Testis (tissue), 3 donors: ENCODE data around the gene CCNL2. TPM values are rescaled to one million over a fixed set of nuclear protein-coding genes. Genes with fewer than 3 reads are reported as not detected.

Experiments used
- DNase-seq: peaks from one replicate; pipeline ENCODE4 v3.0.0-alpha.2; 2019
- H3K27ac ChIP-seq, 2 donors: fragments of 200-600 bp; sonication (generic); one replicate each; pipeline ENCODE4 v1.5.1; 2019
- H3K27me3 ChIP-seq: fragments of 200-600 bp; sonication (generic); one replicate; pipeline ENCODE4 v1.5.1; 2019
- H3K36me3 ChIP-seq: fragments of 200-600 bp; sonication (generic); one replicate; pipeline ENCODE4 v1.5.1; 2017; ENCODE audit warnings: low read depth; ENCODE audit errors: missing control alignments
- H3K4me1 ChIP-seq: fragments of 200-600 bp; sonication (generic); one replicate; pipeline ENCODE4 v1.5.1; 2019
- H3K4me3 ChIP-seq, 2 donors: fragments of 200-600 bp; sonication (generic); one replicate each; pipeline ENCODE4 v1.5.1; 2017 to 2019
- H3K9me3 ChIP-seq: fragments of 200-600 bp; sonication (generic); one replicate; pipeline ENCODE4 v1.5.1; 2017
- POLR2A ChIP-seq: fragments of 450-650 bp; IDR thresholded peaks from one replicate; pipeline ENCODE4 v1.6.1; 2017; ENCODE audit warnings: antibody characterized with exemption, mild to moderate bottlenecking, moderate library complexity
- WGBS, 2 donors: methylation state at CpG; one replicate each; pipeline ENCODE4 v1.1.5; 2018; 5-methylcytosine and 5-hydroxymethylcytosine counted together
- intact Hi-C: fragments of 100-400 bp; cut with DNase I; formaldehyde crosslinking; loops from one replicate; pipeline ENCODE4 v1.15.1; 2023; ENCODE audit warnings: low total_unique reads
- microRNA-seq, 2 donors: library from miRNA; unstranded; fragments of <30 nt; microRNA quantifications; one replicate each; pipeline ENCODE4, GENCODE V29; 2016; ENCODE audit warnings: borderline number of aligned reads in 2 of 2, borderline replicate concordance in 1 of 2
- polyA plus RNA-seq: library from polyadenylated mRNA; stranded (reverse); fragments of 350-450 nt; fragmentation: Illumina TruSeq; extraction: RNeasy Lipid Tissue Mini Kit (QIAGEN cat#74804); gene quantifications from one replicate; pipeline ENCODE4 v1.2.3, GENCODE V29; 2014; ENCODE audit warnings: low read depth, low replicate concordance; ENCODE audit not compliant: insufficient read depth
- total RNA-seq, 2 donors: library from RNA; depleted of rRNA; stranded (reverse); fragments of >200 nt; gene quantifications; one replicate each; pipeline ENCODE4 v1.2.3, GENCODE V29; 2016
- TF ChIP-seq, protein P1 (sequence below), 3 experiments: fragments of 450-650 bp in 2 of 3; fragments of 200-600 bp in 1 of 3; sonication (generic) in 1 of 3; IDR thresholded peaks; one replicate each; pipeline ENCODE4 v1.5.1; 2016 to 2019; ENCODE audit warnings: antibody characterized with exemption in 3 of 3, mild to moderate bottlenecking in 2 of 3, moderate library complexity in 1 of 3

The CCNL2 gene
- total and polyA plus RNA-seq, 3 donors from 2014 or later, result 90.9 to 209 (median 204) TPM

DNA sequence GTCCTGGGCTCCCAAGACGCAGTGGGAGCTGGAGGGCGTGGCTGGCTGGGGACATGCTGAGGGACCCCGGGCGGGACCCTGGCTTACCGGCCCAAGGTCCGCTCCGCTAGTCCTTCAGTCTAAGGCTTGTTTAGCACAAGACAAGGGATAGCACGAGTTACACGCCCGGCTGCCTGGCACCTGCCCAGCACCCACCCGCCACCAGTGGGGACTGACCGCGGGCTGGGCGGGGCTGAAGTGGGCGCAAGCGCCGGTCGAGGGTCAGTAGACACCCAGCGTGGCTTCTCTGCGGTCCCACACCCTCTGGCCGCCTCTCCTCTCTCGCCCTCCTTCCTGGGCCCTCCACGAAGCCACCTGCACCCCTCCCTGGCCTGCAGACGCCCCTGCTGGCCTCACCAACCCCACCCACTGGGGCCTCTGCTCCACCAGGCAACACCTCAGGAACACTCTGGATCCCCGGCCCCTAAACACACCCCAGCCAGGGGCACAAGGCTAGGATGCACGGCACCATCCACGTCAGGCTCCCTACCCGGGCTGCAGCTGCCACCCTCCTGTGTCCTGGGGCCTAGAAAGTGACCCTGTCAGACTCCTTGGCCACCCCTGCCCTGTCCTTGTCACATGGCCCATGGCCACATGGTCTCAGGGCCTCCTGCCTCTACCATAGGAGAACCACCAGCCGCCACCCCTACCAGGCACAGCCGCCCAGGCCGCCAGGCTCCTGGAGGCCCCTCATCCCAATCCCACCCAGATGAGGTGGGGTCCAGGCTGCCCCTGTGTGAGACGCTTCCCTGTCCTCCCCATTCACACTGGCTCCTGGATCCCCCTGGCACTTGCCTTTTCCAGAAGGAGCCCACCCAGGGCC lies 62.0 kb downstream of the CCNL2 start:
- no peaks in the 10 kb centered on the region for H3K9me3 ChIP-seq
- H3K4me3 ChIP-seq, result no peak overlapping the region
- intact Hi-C loops, result no loop called here
- 96% methylated on average over 22 to 32 of the region's 32 CpGs for WGBS, 2 donors
- peaks cover 8% of the 10 kb centered on the region for H3K4me1 ChIP-seq
- H3K36me3 ChIP-seq, result no peaks in the 10 kb centered on the region
- H3K27me3 ChIP-seq, result no peaks in the 10 kb centered on the region
- no peak for DNase-seq
- TF ChIP-seq, protein P1, sequence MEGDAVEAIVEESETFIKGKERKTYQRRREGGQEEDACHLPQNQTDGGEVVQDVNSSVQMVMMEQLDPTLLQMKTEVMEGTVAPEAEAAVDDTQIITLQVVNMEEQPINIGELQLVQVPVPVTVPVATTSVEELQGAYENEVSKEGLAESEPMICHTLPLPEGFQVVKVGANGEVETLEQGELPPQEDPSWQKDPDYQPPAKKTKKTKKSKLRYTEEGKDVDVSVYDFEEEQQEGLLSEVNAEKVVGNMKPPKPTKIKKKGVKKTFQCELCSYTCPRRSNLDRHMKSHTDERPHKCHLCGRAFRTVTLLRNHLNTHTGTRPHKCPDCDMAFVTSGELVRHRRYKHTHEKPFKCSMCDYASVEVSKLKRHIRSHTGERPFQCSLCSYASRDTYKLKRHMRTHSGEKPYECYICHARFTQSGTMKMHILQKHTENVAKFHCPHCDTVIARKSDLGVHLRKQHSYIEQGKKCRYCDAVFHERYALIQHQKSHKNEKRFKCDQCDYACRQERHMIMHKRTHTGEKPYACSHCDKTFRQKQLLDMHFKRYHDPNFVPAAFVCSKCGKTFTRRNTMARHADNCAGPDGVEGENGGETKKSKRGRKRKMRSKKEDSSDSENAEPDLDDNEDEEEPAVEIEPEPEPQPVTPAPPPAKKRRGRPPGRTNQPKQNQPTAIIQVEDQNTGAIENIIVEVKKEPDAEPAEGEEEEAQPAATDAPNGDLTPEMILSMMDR (IDR thresholded peaks at IDR 0.05), result no peak
- TF ChIP-seq POLR2A, result no peak
- no peak overlapping the region for H3K27ac ChIP-seq

DNA sequence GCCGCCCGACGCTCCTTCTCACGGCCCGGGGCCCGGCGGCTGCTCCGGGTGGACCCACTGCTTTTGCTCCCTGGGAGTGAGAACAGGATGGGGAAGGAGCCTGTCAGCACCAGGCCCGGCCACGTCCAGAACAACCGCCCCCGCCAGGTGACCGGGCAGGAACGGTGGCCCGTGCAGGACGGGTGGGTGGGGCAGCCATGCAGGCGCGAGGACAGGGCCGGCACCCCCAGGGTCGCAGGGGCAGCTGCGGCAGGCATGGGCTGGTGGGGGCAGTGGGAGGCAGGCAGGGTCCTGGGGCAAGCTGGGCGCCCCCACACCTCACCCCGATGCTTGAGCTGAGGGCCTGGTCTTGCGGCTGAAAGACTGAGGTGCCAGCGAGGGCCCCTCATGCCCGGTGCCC lies 62.7 kb downstream of the CCNL2 start:
- no peaks in the 10 kb centered on the region for H3K27me3 ChIP-seq
- no peak overlapping the region for H3K4me3 ChIP-seq
- no peak for DNase-seq
- no peaks in the 10 kb centered on the region for H3K36me3 ChIP-seq
- 91 to 94% methylated on average over 12 to 20 of the region's 26 CpGs for WGBS, 2 donors
- intact Hi-C loops, result no loop called here
- no peak overlapping the region for H3K27ac ChIP-seq
- no peak for TF ChIP-seq POLR2A
- H3K9me3 ChIP-seq, result no peaks in the 10 kb centered on the region
- peaks cover 8% of the 10 kb centered on the region for H3K4me1 ChIP-seq

DNA sequence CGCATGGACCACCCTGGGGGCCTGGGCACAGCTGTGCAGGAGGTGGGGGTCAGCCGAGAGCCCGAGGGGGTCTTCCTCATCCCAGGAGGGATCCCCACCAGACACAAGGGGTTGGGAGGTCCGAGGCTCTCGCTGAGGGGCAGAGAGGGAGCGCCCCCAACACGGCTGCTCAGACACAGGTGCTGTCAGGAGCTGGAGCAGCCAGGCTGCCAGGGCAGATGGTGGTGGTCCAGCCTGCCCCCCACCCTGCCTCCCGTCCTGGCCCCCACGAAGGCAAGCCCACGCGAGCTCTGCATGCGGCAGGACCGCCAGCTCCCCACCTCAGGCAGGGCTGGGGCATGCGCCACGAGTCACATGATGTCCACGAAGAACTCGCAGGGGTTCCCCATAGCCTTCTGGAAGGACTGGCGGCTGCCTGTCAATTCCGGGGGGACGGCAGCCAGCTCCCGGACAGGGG lies 63.3 kb downstream of the CCNL2 start:
- no peak for DNase-seq
- peaks cover 8% of the 10 kb centered on the region for H3K4me1 ChIP-seq
- no peaks in the 10 kb centered on the region for H3K27me3 ChIP-seq
- no peak overlapping the region for H3K4me3 ChIP-seq
- no peaks in the 10 kb centered on the region for H3K9me3 ChIP-seq
- intact Hi-C loops, result no loop called here
- WGBS, 2 donors, result 91 to 100% methylated on average over 1 to 21 of the region's 21 CpGs
- H3K36me3 ChIP-seq, result no peaks in the 10 kb centered on the region
- no peak overlapping the region for H3K27ac ChIP-seq
- TF ChIP-seq POLR2A, result no peak
- TF ChIP-seq, protein P1 (IDR thresholded peaks at IDR 0.05), result no peak

Small RNAs within 50 kb of the gene (microRNA-seq; reads per million reads assigned to microRNA genes)
- gene MIR6808, result 0 reads per million in 2 donors

Other genes with a start within 250 kb of the CCNL2 start
- 10 to 100 TPM; 20.4 to 58.0 TPM for gene TTLL10, start 225.5 kb downstream of the CCNL2 start, total RNA-seq
- gene TTLL10, start 225.5 kb downstream of the CCNL2 start, polyA plus RNA-seq, result 44.9 TPM
- not detected for gene TNFRSF18, start 192.7 kb downstream of the CCNL2 start, total RNA-seq
- gene TNFRSF18, start 192.7 kb downstream of the CCNL2 start, polyA plus RNA-seq, result 0.67 TPM
- gene TNFRSF4, start 185.2 kb downstream of the CCNL2 start, total RNA-seq, result 1 to 10 TPM in 1 of 2 donors, under 1 TPM in 1; 0.87 to 1.4 TPM
- 0.80 TPM for gene TNFRSF4, start 185.2 kb downstream of the CCNL2 start, polyA plus RNA-seq
- gene SDF4, start 167.3 kb downstream of the CCNL2 start, total RNA-seq, result 100 to 1,000 TPM; 146 to 158 TPM
- gene SDF4, start 167.3 kb downstream of the CCNL2 start, polyA plus RNA-seq, result 167 TPM
- gene B3GALT6, start 167.1 kb downstream of the CCNL2 start, total RNA-seq, result 10 to 100 TPM; 26.1 to 37.3 TPM
- gene B3GALT6, start 167.1 kb downstream of the CCNL2 start, polyA plus RNA-seq, result 8.5 TPM
- 1 to 10 TPM; 4.7 to 7.7 TPM for gene C1QTNF12, start 152.6 kb downstream of the CCNL2 start, total RNA-seq
- 2.7 TPM for gene C1QTNF12, start 152.6 kb downstream of the CCNL2 start, polyA plus RNA-seq
- 100 to 1,000 TPM; 133 to 139 TPM for gene UBE2J2, start 125.5 kb downstream of the CCNL2 start, total RNA-seq
- gene UBE2J2, start 125.5 kb downstream of the CCNL2 start, polyA plus RNA-seq, result 203 TPM
- gene SCNN1D, start 118.9 kb downstream of the CCNL2 start, total RNA-seq, result 10 to 100 TPM; 49.9 to 58.7 TPM
- gene SCNN1D, start 118.9 kb downstream of the CCNL2 start, polyA plus RNA-seq, result 21.0 TPM
- gene ACAP3, start 91.4 kb downstream of the CCNL2 start, total RNA-seq, result 10 to 100 TPM; 53.0 to 62.7 TPM
- 16.8 TPM for gene ACAP3, start 91.4 kb downstream of the CCNL2 start, polyA plus RNA-seq
- 10 to 100 TPM; 35.4 to 39.0 TPM for gene PUSL1, start 90.7 kb downstream of the CCNL2 start, total RNA-seq
- gene PUSL1, start 90.7 kb downstream of the CCNL2 start, polyA plus RNA-seq, result 12.4 TPM
- gene INTS11, start 74.7 kb downstream of the CCNL2 start, total RNA-seq, result 100 to 1,000 TPM; 220 to 232 TPM
- 213 TPM for gene INTS11, start 74.7 kb downstream of the CCNL2 start, polyA plus RNA-seq
- 10 to 100 TPM; 64.4 to 82.3 TPM for gene CPTP, start 74.5 kb downstream of the CCNL2 start, total RNA-seq
- gene CPTP, start 74.5 kb downstream of the CCNL2 start, polyA plus RNA-seq, result 129 TPM
- 1 to 10 TPM; 1.5 TPM for gene TAS1R3, start 68.1 kb downstream of the CCNL2 start, total RNA-seq
- 0.66 TPM for gene TAS1R3, start 68.1 kb downstream of the CCNL2 start, polyA plus RNA-seq
- 100 to 1,000 TPM; 169 to 183 TPM for gene DVL1, start 49.9 kb downstream of the CCNL2 start, total RNA-seq
- 65.8 TPM for gene DVL1, start 49.9 kb downstream of the CCNL2 start, polyA plus RNA-seq
- gene MXRA8, start 40.8 kb downstream of the CCNL2 start, total RNA-seq, result 100 to 1,000 TPM in 1 of 2 donors, 10 to 100 TPM in 1; 60.2 to 102 TPM
- gene MXRA8, start 40.8 kb downstream of the CCNL2 start, polyA plus RNA-seq, result 63.3 TPM
- 100 to 1,000 TPM; 224 to 328 TPM for gene AURKAIP1, start 24.1 kb downstream of the CCNL2 start, total RNA-seq
- gene AURKAIP1, start 24.1 kb downstream of the CCNL2 start, polyA plus RNA-seq, result 313 TPM
- gene MRPL20, start 8.0 kb upstream of the CCNL2 start, total RNA-seq, result 100 to 1,000 TPM; 104 to 123 TPM
- 110 TPM for gene MRPL20, start 8.0 kb upstream of the CCNL2 start, polyA plus RNA-seq
- 10 to 100 TPM; 10.4 to 14.7 TPM for gene ANKRD65, start 21.9 kb upstream of the CCNL2 start, total RNA-seq
- 10.0 TPM for gene ANKRD65, start 21.9 kb upstream of the CCNL2 start, polyA plus RNA-seq
- gene VWA1, start 36.4 kb upstream of the CCNL2 start, total RNA-seq, result 10 to 100 TPM; 64.0 to 90.6 TPM
- gene VWA1, start 36.4 kb upstream of the CCNL2 start, polyA plus RNA-seq, result 46.6 TPM
- gene ATAD3C, start 50.4 kb upstream of the CCNL2 start, total RNA-seq, result 1 to 10 TPM; 1.3 to 3.0 TPM
- gene ATAD3C, start 50.4 kb upstream of the CCNL2 start, polyA plus RNA-seq, result 1.5 TPM
- gene ATAD3B, start 72.4 kb upstream of the CCNL2 start, total RNA-seq, result 10 to 100 TPM; 46.3 to 55.6 TPM
- gene ATAD3B, start 72.4 kb upstream of the CCNL2 start, polyA plus RNA-seq, result 19.1 TPM
- gene ATAD3A, start 112.8 kb upstream of the CCNL2 start, total RNA-seq, result 10 to 100 TPM; 35.7 to 37.4 TPM
- gene ATAD3A, start 112.8 kb upstream of the CCNL2 start, polyA plus RNA-seq, result 22.0 TPM
- gene TMEM240, start 141.3 kb upstream of the CCNL2 start, total RNA-seq, result 1 to 10 TPM; 3.6 to 6.3 TPM
- 4.3 TPM for gene TMEM240, start 141.3 kb upstream of the CCNL2 start, polyA plus RNA-seq
- 100 to 1,000 TPM; 146 to 158 TPM for gene SSU72, start 175.5 kb upstream of the CCNL2 start, total RNA-seq
- gene SSU72, start 175.5 kb upstream of the CCNL2 start, polyA plus RNA-seq, result 67.0 TPM
- gene FNDC10, start 200.8 kb upstream of the CCNL2 start, total RNA-seq, result 10 to 100 TPM; 36.8 to 54.0 TPM
- 15.5 TPM for gene FNDC10, start 200.8 kb upstream of the CCNL2 start, polyA plus RNA-seq
- gene MIB2, start 216.2 kb upstream of the CCNL2 start, total RNA-seq, result 100 to 1,000 TPM; 154 to 172 TPM
- gene MIB2, start 216.2 kb upstream of the CCNL2 start, polyA plus RNA-seq, result 38.7 TPM
- gene MMP23B, start 232.8 kb upstream of the CCNL2 start, total RNA-seq, result 10 to 100 TPM; 49.0 to 50.2 TPM
- gene MMP23B, start 232.8 kb upstream of the CCNL2 start, polyA plus RNA-seq, result 13.1 TPM